Stomach (tissue), 4 donors: ENCODE measurements around the gene EGFR.

Source experiments
- CTCF ChIP-seq, 7 experiments: fragments of 450-650 bp in 4 of 7; fragments of 200-600 bp in 3 of 7; sonication (generic) in 3 of 7; IDR thresholded peaks; one replicate each; pipeline ENCODE4 v1.5.1; 2016 to 2019; ENCODE audit warnings: antibody characterized with exemption in 7 of 7, control low read depth in 2 of 7, mild to moderate bottlenecking in 1 of 7
- EP300 ChIP-seq: sonication (generic); formaldehyde crosslinking; IDR thresholded peaks from one replicate; pipeline ENCODE4 v1.6.1; 2017; ENCODE audit warnings: antibody characterized with exemption
- POLR2A ChIP-seq, 4 donors: fragments of 450-650 bp; IDR thresholded peaks; one replicate each; pipeline ENCODE4 v1.6.1; 2016; ENCODE audit warnings: antibody characterized with exemption in 4 of 4, control low read depth in 2 of 4, mild to moderate bottlenecking in 1 of 4, moderate library complexity in 1 of 4

GRCh38 chr7:55120501-55121198 is 101.8 kb downstream of the EGFR start:
- TF ChIP-seq CTCF (IDR thresholded peaks at IDR 0.05) (no peak), POLR2A (IDR thresholded peaks at IDR 0.05) (no peak), EP300 (no peak)
